Neural cell (in vitro differentiated cells): ENCODE results near the gene FIGLA. TPM values are rescaled to one million over a fixed set of nuclear protein-coding genes. Genes with fewer than 3 reads are reported as not detected.

Experiments
- H2AFZ ChIP-seq: fragments of 200-600, 300-800 bp; sonication (generic), shearing (Covaris generic); 2 replicates; pipeline ENCODE4 v1.6.0; 2014; ENCODE audit warnings: low read depth, mild to moderate bottlenecking, antibody characterized with exemption, low read length, moderate library complexity
- H3F3A ChIP-seq: fragments of 200-600 bp; shearing (Covaris generic); 2 replicates; pipeline ENCODE4 v1.6.1; 2016; ENCODE audit warnings: mild to moderate bottlenecking, moderate library complexity, mixed read lengths, antibody characterized with exemption, low read length; ENCODE audit not compliant: insufficient read depth, poor library complexity, severe bottlenecking
- H3K27ac ChIP-seq: fragments of 200-600, 300-800 bp; sonication (generic), shearing (Covaris generic); 2 replicates; pipeline ENCODE4 v1.5.1; 2014; ENCODE audit warnings: mild to moderate bottlenecking, low read length, moderate library complexity
- H3K27me3 ChIP-seq: fragments of 300-800, 200-600 bp; sonication (generic), shearing (Covaris generic); 2 replicates; pipeline ENCODE4 v1.6.0; 2014; ENCODE audit warnings: mild to moderate bottlenecking, low read depth, low read length, moderate library complexity; ENCODE audit not compliant: insufficient read depth
- H3K36me3 ChIP-seq: fragments of 300-800, 200-600 bp; sonication (generic), shearing (Covaris generic); 2 replicates; pipeline ENCODE4 v1.5.1; 2014; ENCODE audit warnings: mild to moderate bottlenecking, antibody characterized with exemption, low read length, moderate library complexity; ENCODE audit not compliant: insufficient read depth
- H3K4me2 ChIP-seq: fragments of 300-800, 200-600 bp; sonication (generic), shearing (Covaris generic); 2 replicates; pipeline ENCODE4 v1.6.0; 2014; ENCODE audit warnings: mild to moderate bottlenecking, low read length
- H3K4me3 ChIP-seq: fragments of 300-800, 200-600 bp; sonication (generic), shearing (Covaris generic); 2 replicates; pipeline ENCODE4 v1.5.1; 2014; ENCODE audit warnings: mild to moderate bottlenecking, low read length, moderate library complexity
- H3K79me2 ChIP-seq: fragments of 200-600 bp; shearing (Covaris generic); replicated peaks from 2 replicates; pipeline ENCODE4 v1.6.0; 2014; ENCODE audit warnings: mild to moderate bottlenecking, low read length, moderate library complexity; ENCODE audit not compliant: insufficient read depth
- H3K9ac ChIP-seq: fragments of 300-800, 200-600 bp; sonication (generic), shearing (Covaris generic); 2 replicates; pipeline ENCODE4 v1.6.1; 2016; ENCODE audit warnings: mild to moderate bottlenecking, low read length, mixed read lengths
- H3K9me2 ChIP-seq: fragments of 200-600 bp; shearing (Covaris generic); 2 replicates; pipeline ENCODE4 v1.6.1; 2016; ENCODE audit warnings: mild to moderate bottlenecking, low read length, mixed read lengths; ENCODE audit not compliant: insufficient read depth
- H3K9me3 ChIP-seq: fragments of 200-600, 300-800 bp; sonication (generic), shearing (Covaris generic); 2 replicates; pipeline ENCODE4 v1.6.1; 2016; ENCODE audit warnings: mild to moderate bottlenecking, mixed run types, low read length, moderate library complexity, mixed read lengths
- H4K20me1 ChIP-seq: fragments of 200-600 bp; shearing (Covaris generic); 2 replicates; pipeline ENCODE4 v1.6.1; 2016; ENCODE audit warnings: mild to moderate bottlenecking, mixed run types; ENCODE audit not compliant: insufficient read depth
- EP300 ChIP-seq: fragments of 450-650 bp; conservative IDR thresholded peaks from 2 replicates; pipeline ENCODE4 v1.6.1; 2014; ENCODE audit warnings: antibody characterized with exemption, mild to moderate bottlenecking, moderate library complexity; ENCODE audit not compliant: poor library complexity, severe bottlenecking
- EZH2 ChIP-seq: fragments of 200-600, 300-800 bp; shearing (Covaris generic), sonication (generic); IDR thresholded peaks from 2 replicates; pipeline ENCODE4 v1.6.1; 2014; ENCODE audit warnings: antibody characterized with exemption, low read length, borderline replicate concordance, mild to moderate bottlenecking; ENCODE audit not compliant: insufficient read depth, poor library complexity, severe bottlenecking
- MXI1 ChIP-seq: fragments of 450-650 bp; conservative IDR thresholded peaks from 2 replicates; pipeline ENCODE4 v1.6.1; 2014; ENCODE audit warnings: antibody characterized with exemption, mild to moderate bottlenecking; ENCODE audit not compliant: poor library complexity, severe bottlenecking
- POLR2AphosphoS5 ChIP-seq: IDR thresholded peaks from 2 replicates; pipeline ENCODE4 v1.6.1; 2012
- RAD21 ChIP-seq: fragments of 450-650 bp; conservative IDR thresholded peaks from 2 replicates; pipeline ENCODE4 v1.6.1; 2014; ENCODE audit warnings: antibody characterized with exemption, mild to moderate bottlenecking, moderate library complexity
- SMC3 ChIP-seq: fragments of 450-650 bp; conservative IDR thresholded peaks from 2 replicates; pipeline ENCODE4 v1.6.1; 2014; ENCODE audit warnings: antibody characterized with exemption, mild to moderate bottlenecking, moderate library complexity; ENCODE audit not compliant: poor library complexity
- TAF1 ChIP-seq: IDR thresholded peaks from 2 replicates; pipeline ENCODE4 v1.6.1; 2012; ENCODE audit warnings: low read depth
- polyA plus RNA-seq: library from polyadenylated mRNA; depleted of rRNA; stranded (reverse); fragments of >200 nt; gene quantifications from 2 replicates; pipeline ENCODE4 v1.2.3, GENCODE V29; 2014
- TF ChIP-seq, protein P1 (sequence below): fragments of 450-650 bp; IDR thresholded peaks from 2 replicates; pipeline ENCODE4 v1.5.1; 2014; ENCODE audit warnings: antibody characterized with exemption, mild to moderate bottlenecking, moderate library complexity; ENCODE audit not compliant: poor library complexity, severe bottlenecking
- TF ChIP-seq, protein P2 (sequence below): IDR thresholded peaks from 2 replicates; pipeline ENCODE4 v1.6.1; 2012; ENCODE audit warnings: borderline replicate concordance

The FIGLA gene
- polyA plus RNA-seq, 1 donor from 2014 or later, result not detected

DNA sequence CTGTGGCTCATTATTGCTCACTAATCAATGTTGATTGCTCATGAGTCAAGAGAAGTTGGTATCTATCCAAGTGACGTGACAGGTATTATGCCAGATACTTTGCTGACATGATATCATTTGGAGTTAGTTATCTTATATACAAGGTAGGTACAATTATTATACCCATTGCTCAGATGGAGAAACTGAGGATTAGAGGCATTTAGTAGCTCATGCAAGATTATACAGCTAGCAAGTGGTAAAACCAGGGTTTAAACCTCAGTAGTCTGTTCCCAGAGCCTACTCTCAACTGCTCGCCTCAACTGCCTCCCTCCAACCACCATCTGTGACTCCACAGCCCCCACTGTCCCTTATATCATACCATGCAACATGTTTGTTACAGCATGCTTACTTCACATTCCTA is 6.1 kb downstream of the FIGLA start:
- H3K9me2 ChIP-seq, result no peaks in the 10 kb centered on the region
- H3K4me3 ChIP-seq, result no peak overlapping the region
- no peak overlapping the region for H3K9ac ChIP-seq
- H3K36me3 ChIP-seq, result no peaks in the 10 kb centered on the region
- no peaks in the 10 kb centered on the region for H3F3A ChIP-seq
- peaks cover 29% of the 10 kb centered on the region for H3K27me3 ChIP-seq
- no peaks in the 10 kb centered on the region for H4K20me1 ChIP-seq
- no peak for TF ChIP-seq POLR2AphosphoS5
- TF ChIP-seq RAD21, result no peak
- TF ChIP-seq EZH2, result no peak
- TF ChIP-seq TAF1, result no peak
- TF ChIP-seq SMC3, result no peak
- TF ChIP-seq, protein P1, sequence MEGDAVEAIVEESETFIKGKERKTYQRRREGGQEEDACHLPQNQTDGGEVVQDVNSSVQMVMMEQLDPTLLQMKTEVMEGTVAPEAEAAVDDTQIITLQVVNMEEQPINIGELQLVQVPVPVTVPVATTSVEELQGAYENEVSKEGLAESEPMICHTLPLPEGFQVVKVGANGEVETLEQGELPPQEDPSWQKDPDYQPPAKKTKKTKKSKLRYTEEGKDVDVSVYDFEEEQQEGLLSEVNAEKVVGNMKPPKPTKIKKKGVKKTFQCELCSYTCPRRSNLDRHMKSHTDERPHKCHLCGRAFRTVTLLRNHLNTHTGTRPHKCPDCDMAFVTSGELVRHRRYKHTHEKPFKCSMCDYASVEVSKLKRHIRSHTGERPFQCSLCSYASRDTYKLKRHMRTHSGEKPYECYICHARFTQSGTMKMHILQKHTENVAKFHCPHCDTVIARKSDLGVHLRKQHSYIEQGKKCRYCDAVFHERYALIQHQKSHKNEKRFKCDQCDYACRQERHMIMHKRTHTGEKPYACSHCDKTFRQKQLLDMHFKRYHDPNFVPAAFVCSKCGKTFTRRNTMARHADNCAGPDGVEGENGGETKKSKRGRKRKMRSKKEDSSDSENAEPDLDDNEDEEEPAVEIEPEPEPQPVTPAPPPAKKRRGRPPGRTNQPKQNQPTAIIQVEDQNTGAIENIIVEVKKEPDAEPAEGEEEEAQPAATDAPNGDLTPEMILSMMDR, result no peak
- TF ChIP-seq, protein P2, sequence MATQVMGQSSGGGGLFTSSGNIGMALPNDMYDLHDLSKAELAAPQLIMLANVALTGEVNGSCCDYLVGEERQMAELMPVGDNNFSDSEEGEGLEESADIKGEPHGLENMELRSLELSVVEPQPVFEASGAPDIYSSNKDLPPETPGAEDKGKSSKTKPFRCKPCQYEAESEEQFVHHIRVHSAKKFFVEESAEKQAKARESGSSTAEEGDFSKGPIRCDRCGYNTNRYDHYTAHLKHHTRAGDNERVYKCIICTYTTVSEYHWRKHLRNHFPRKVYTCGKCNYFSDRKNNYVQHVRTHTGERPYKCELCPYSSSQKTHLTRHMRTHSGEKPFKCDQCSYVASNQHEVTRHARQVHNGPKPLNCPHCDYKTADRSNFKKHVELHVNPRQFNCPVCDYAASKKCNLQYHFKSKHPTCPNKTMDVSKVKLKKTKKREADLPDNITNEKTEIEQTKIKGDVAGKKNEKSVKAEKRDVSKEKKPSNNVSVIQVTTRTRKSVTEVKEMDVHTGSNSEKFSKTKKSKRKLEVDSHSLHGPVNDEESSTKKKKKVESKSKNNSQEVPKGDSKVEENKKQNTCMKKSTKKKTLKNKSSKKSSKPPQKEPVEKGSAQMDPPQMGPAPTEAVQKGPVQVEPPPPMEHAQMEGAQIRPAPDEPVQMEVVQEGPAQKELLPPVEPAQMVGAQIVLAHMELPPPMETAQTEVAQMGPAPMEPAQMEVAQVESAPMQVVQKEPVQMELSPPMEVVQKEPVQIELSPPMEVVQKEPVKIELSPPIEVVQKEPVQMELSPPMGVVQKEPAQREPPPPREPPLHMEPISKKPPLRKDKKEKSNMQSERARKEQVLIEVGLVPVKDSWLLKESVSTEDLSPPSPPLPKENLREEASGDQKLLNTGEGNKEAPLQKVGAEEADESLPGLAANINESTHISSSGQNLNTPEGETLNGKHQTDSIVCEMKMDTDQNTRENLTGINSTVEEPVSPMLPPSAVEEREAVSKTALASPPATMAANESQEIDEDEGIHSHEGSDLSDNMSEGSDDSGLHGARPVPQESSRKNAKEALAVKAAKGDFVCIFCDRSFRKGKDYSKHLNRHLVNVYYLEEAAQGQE, result no peak
- TF ChIP-seq MXI1, result no peak
- no peak for TF ChIP-seq EP300
- H2AFZ ChIP-seq, result no peak overlapping the region
- H3K4me2 ChIP-seq, result no peak overlapping the region
- H3K27ac ChIP-seq, result no peak overlapping the region
- H3K79me2 ChIP-seq, result no peaks in the 10 kb centered on the region
- H3K9me3 ChIP-seq, result no peaks in the 10 kb centered on the region

DNA sequence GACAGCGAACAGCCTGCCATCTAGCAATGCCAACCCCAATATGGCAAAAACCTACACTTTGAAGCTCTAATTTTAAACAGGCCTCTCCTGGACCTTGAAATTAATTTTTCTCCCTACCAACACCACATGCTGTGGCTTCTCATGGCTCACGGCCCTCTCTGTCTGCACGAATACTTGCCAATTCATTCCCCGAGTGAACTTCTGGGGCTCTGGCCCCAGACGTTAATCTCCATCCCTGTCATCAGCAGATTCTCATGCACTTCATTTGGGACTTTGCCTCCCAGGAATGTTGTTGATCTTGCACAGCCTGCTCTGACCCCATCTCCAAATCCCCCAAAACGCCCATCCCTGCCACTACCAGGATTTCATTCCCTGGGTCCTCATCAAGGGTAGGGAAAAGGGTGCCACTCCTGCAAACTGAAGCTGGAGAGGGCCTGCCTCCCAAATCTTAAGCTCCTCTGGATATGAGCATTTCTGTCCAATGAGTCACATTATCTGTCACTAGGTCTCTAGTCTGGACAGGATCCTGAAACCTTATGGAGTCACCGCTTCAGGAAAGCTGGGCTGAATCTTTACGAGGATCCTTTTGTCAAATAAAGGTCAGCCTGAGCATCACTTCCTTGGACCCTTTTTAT is 10.4 kb downstream of the FIGLA start:
- H3K9me3 ChIP-seq, result no peaks in the 10 kb centered on the region
- H3K4me2 ChIP-seq, result no peak overlapping the region
- no peaks in the 10 kb centered on the region for H4K20me1 ChIP-seq
- no peaks in the 10 kb centered on the region for H3K36me3 ChIP-seq
- H3K27me3 ChIP-seq, result no peaks in the 10 kb centered on the region
- TF ChIP-seq MXI1 (no peak), EZH2 (no peak), RAD21 (no peak), SMC3 (no peak), TAF1 (no peak), POLR2AphosphoS5 (no peak), EP300 (no peak)
- TF ChIP-seq, protein P2, result no peak
- TF ChIP-seq, protein P1, result no peak
- H3K9me2 ChIP-seq, result no peaks in the 10 kb centered on the region
- H3K79me2 ChIP-seq, result no peaks in the 10 kb centered on the region
- no peak overlapping the region for H3K4me3 ChIP-seq
- H3K9ac ChIP-seq, result no peak overlapping the region
- no peak overlapping the region for H2AFZ ChIP-seq
- no peaks in the 10 kb centered on the region for H3F3A ChIP-seq
- no peak overlapping the region for H3K27ac ChIP-seq
